ENCODE measurements around the gene ZNHIT2. TPM values are rescaled to one million over a fixed set of nuclear protein-coding genes. Genes with fewer than 3 reads are reported as not detected.

The ZNHIT2 gene
- total and polyA plus RNA-seq, 2 of the 8 experiments (the other 6 are each of a cell fraction or from before 2014, with no cell fraction given) = 13.0 to 16.1 TPM

GRCh38 chr11:65125197-65126056 lies 7.9 kb upstream of the ZNHIT2 start:
- no peak overlapping the region for H2BK20ac ChIP-seq (ENCODE audit: low read length)
- no peak overlapping the region for H2AK5ac ChIP-seq (ENCODE audit: low read depth, low read length)
- no peak overlapping the region for H3K18ac ChIP-seq (ENCODE audit: extremely low read depth, low read length)
- no peak overlapping the region for H3K4me2 ChIP-seq (ENCODE audit: insufficient read depth in 1 of 2, low read depth in 2 of 2, low read length in 2 of 2)
- no peak overlapping the region for H4K91ac ChIP-seq (replicated peaks; ENCODE audit: insufficient read length, low read length)
- H3K4ac ChIP-seq (replicated peaks; ENCODE audit: insufficient read length, low read depth, low read length) = no peak overlapping the region
- WGBS, 2 experiments (ENCODE audit: extremely low coverage in 1 of 2, insufficient coverage in 1 of 2, insufficient read length in 1 of 2, insufficient replicate concordance in 2 of 2, low coverage in 1 of 2, low lambda C conversion rate in 2 of 2, missing lambda C conversion rate in 1 of 2) = 92% methylated on average over 12 of the region's 12 CpGs; no CpG with 5 or more reads in 1 of the 2 experiments
- DNase-seq (ENCODE audit: low read depth in 1 of 2, low spot score in 2 of 2) = no peak
- H3K9me3 ChIP-seq (ENCODE audit: insufficient read depth in 2 of 2, low read depth in 1 of 2, low read length in 1 of 2) = no peaks in the 10 kb centered on the region
- H4K20me1 ChIP-seq (replicated peaks in 1 of 2; ENCODE audit: control insufficient read depth in 1 of 2, insufficient read depth in 2 of 2, low read length in 2 of 2) = peaks cover 0 to 9% of the 10 kb centered on the region in 2 experiments
- POLR2A ChIA-PET (ENCODE audit: partially characterized antibody) = interaction anchor here (1.3 to 15.8 kb wide), 4 partner anchors 10 to 61 kb away, joined by 3 to 305 read pairs (median 20); partner anchors contain the start of genes FAU, MRPL49, SYVN1 and TM7SF2
- peaks cover 6 to 32% of the 10 kb centered on the region in 2 experiments for H3K79me2 ChIP-seq (ENCODE audit: control insufficient read depth in 1 of 2, insufficient read depth in 2 of 2, low read length in 2 of 2)
- no peak for FAIRE-seq
- peaks cover 9% of the 10 kb centered on the region for H3K79me1 ChIP-seq (ENCODE audit: low read depth, low read length)
- peaks cover 0 to 6% (median 1%) of the 10 kb centered on the region in 4 experiments; a peak in 4 of 7 replicates for H3K4me1 ChIP-seq (replicated peaks in 1 of 4; ENCODE audit: control insufficient read depth in 3 of 4, insufficient read depth in 4 of 4, low read length in 3 of 4)
- CTCF ChIA-PET (ENCODE audit: partially characterized antibody) = interaction anchor here (1.1 to 9.5 kb wide), 2 partner anchors 14 to 50 kb away, joined by 4 to 71 read pairs; partner anchors contain the start of gene TM7SF2
- no peak overlapping the region for H2BK5ac ChIP-seq (ENCODE audit: low read depth, low read length)
- H3K23me2 ChIP-seq (ENCODE audit: low read depth, low read length) = peaks cover 3% of the 10 kb centered on the region; the same call in 1 of the 2 replicates
- no peak overlapping the region for H3K4me3 ChIP-seq (ENCODE audit: extremely low read depth in 1 of 4, insufficient read depth in 2 of 4, low read depth in 3 of 4, low read length in 4 of 4)
- H3K36me3 ChIP-seq (ENCODE audit: control insufficient read depth in 2 of 4, insufficient read depth in 4 of 4, low read length in 3 of 4) = peaks cover 18 to 58% (median 49%) of the 10 kb centered on the region in 4 experiments
- H2BK15ac ChIP-seq (ENCODE audit: low read length) = no peak overlapping the region
- no peak overlapping the region for H4K8ac ChIP-seq (ENCODE audit: extremely low read depth, insufficient read depth, low read length)
- no peak overlapping the region for H3K56ac ChIP-seq (replicated peaks; ENCODE audit: insufficient read length, low read depth, low read length)
- H2BK12ac ChIP-seq (ENCODE audit: low read depth, low read length) = no peak overlapping the region
- H4K5ac ChIP-seq (ENCODE audit: insufficient read length, low read depth, low read length) = no peak overlapping the region
- H3K27me3 ChIP-seq (replicated peaks in 1 of 4; ENCODE audit: control insufficient read depth in 3 of 4, extremely low read depth in 1 of 4, insufficient read depth in 3 of 4, low read length in 3 of 4) = no peaks in the 10 kb centered on the region
- no peak overlapping the region for H3K9ac ChIP-seq (replicated peaks in 1 of 4; ENCODE audit: extremely low read depth in 1 of 4, low read depth in 3 of 4, low read length in 3 of 4)
- H3K23ac ChIP-seq (ENCODE audit: insufficient read length) = no peak overlapping the region
- no peak overlapping the region for H2AFZ ChIP-seq (ENCODE audit: low read length)
- no peak overlapping the region for H3K14ac ChIP-seq (ENCODE audit: insufficient read length)
- H2BK120ac ChIP-seq (replicated peaks; ENCODE audit: low read depth, low read length) = no peak overlapping the region
- no peak overlapping the region for H3K27ac ChIP-seq (ENCODE audit: low read depth, low read length)
- TF ChIP-seq TBP (IDR thresholded peaks at IDR 0.05; ENCODE audit: low read depth, low read length) (no peak), CEBPB (IDR thresholded peaks at IDR 0.05; ENCODE audit: low read depth, low read length) (no peak), KDM4A (IDR thresholded peaks at IDR 0.05; ENCODE audit: low read depth, low read length, severe bottlenecking) (no peak), NRF1 (IDR thresholded peaks at IDR 0.05; ENCODE audit: low read depth, low read length) (no peak), BRCA1 (IDR thresholded peaks at IDR 0.05; ENCODE audit: low read depth, low read length) (no peak), MAFK (IDR thresholded peaks at IDR 0.05; ENCODE audit: low read depth, low read length) (no peak), SIX5 (IDR thresholded peaks at IDR 0.05; ENCODE audit: low read depth, low read length) (no peak), TAF7 (optimal IDR thresholded peaks at IDR 0.05; ENCODE audit: borderline replicate concordance, low read depth, low read length) (no peak), SP4 (IDR thresholded peaks at IDR 0.05; ENCODE audit: low read length) (no peak), CHD2 (IDR thresholded peaks at IDR 0.05; ENCODE audit: low read length) (no peak), NANOG (IDR thresholded peaks at IDR 0.05; ENCODE audit: insufficient read depth, low read depth, low read length, poor library complexity, severe bottlenecking) (no peak)
